Astrocyte of the spinal cord (primary cell): ENCODE results near the gene MCAT.

ENCODE experiments used
- DNase-seq: peaks from one replicate; pipeline ENCODE4 v3.0.0; 2011; ENCODE audit warnings: low read depth, low spot score
- H3K4me3 ChIP-seq: 2 replicates; pipeline ENCODE4 v1.5.1; 2011; ENCODE audit warnings: low read depth, mild to moderate bottlenecking, low read length, moderate library complexity
- CTCF ChIP-seq: IDR thresholded peaks from 2 replicates; pipeline ENCODE4 v1.5.1; 2012; ENCODE audit warnings: low read depth, mild to moderate bottlenecking, low read length, inconsistent platforms
- in situ Hi-C: cut with HindIII; loops from 2 replicates; pipeline ENCODE4 v1.10.0; 2017; ENCODE audit warnings: low sequenced_read_pairs

Gene MCAT

GRCh38 chr22:43101306-43101705 is 41.9 kb downstream of the MCAT start:
- no peak overlapping the region for H3K4me3 ChIP-seq
- in situ Hi-C loops, result no loop called here
- no peak for DNase-seq
- no peak for TF ChIP-seq CTCF

GRCh38 chr22:43100225-43100624 is 43.0 kb downstream of the MCAT start:
- no peak for DNase-seq
- in situ Hi-C loops, result no loop called here
- no peak overlapping the region for H3K4me3 ChIP-seq
- TF ChIP-seq CTCF, result no peak

- DNase-seq, result no peak
- no peak for TF ChIP-seq CTCF
- in situ Hi-C loops, result no loop called here
- no peak overlapping the region for H3K4me3 ChIP-seq
Measured at GRCh38 chr22:43099095-43099494, 44.1 kb downstream of the MCAT start.

GRCh38 chr22:43098356-43098755 is 44.8 kb downstream of the MCAT start:
- no peak for TF ChIP-seq CTCF
- no peak for DNase-seq
- in situ Hi-C loops, result no loop called here
- H3K4me3 ChIP-seq, result no peak overlapping the region

GRCh38 chr22:43096420-43096819 is 46.8 kb downstream of the MCAT start:
- in situ Hi-C loops, result no loop called here
- H3K4me3 ChIP-seq, result no peak overlapping the region
- DNase-seq, result no peak
- no peak for TF ChIP-seq CTCF

- no peak for DNase-seq
- no peak for TF ChIP-seq CTCF
- in situ Hi-C loops, result no loop called here
- H3K4me3 ChIP-seq, result no peak overlapping the region
Measured at GRCh38 chr22:43094551-43094950, 48.6 kb downstream of the MCAT start.

- TF ChIP-seq CTCF, result peak; percentile 6
- DNase-seq, result no peak
- in situ Hi-C loops, result no loop called here
- no peak overlapping the region for H3K4me3 ChIP-seq
Measured at GRCh38 chr22:43094085-43094484, 49.1 kb downstream of the MCAT start.
